Thyroid gland (tissue), 4 donors: Measurements from ENCODE around the gene HAAO. TPM values are rescaled to one million over a fixed set of nuclear protein-coding genes. Genes with fewer than 3 reads are reported as not detected.
A peak's percentile ranks its signal among the peaks of the same experiment; 100 is the strongest.
"Not testable (repeated sequence)": the region's sequence is repeated elsewhere in the genome, so short reads cannot be mapped to it uniquely, and the experiment has no call there.

Experiments used
- DNase-seq, 2 donors: peaks; one replicate each; pipeline ENCODE4 v3.0.0-alpha.2; 2019
- H3K27ac ChIP-seq, 3 donors: fragments of 200-600 bp; sonication (generic); 1 replicate in 2 of 3; 2 replicates in 1 of 3; pipeline ENCODE4 v1.5.1; 2016 to 2019; ENCODE audit warnings: mild to moderate bottlenecking in 1 of 3, moderate library complexity in 1 of 3
- H3K27me3 ChIP-seq: fragments of 200-600 bp; sonication (generic); one replicate; pipeline ENCODE4 v1.5.1; 2019
- H3K36me3 ChIP-seq, 2 donors: fragments of 200-600 bp; sonication (generic); one replicate each; pipeline ENCODE4 v1.5.1; 2016 to 2019
- H3K4me1 ChIP-seq, 2 donors: fragments of 200-600 bp; sonication (generic); one replicate each; pipeline ENCODE4 v1.5.1; 2017 to 2019
- H3K4me3 ChIP-seq, 3 donors: fragments of 200-600 bp; sonication (generic); replicated peaks in 1 of 3; 1 replicate in 2 of 3; 2 replicates in 1 of 3; pipeline ENCODE4 v1.5.1; 2016; ENCODE audit warnings: mild to moderate bottlenecking in 1 of 3
- H3K9me3 ChIP-seq: fragments of 200-600 bp; sonication (generic); one replicate; pipeline ENCODE4 v1.5.1; 2017
- POLR2A ChIP-seq, 2 donors: fragments of 450-650 bp; IDR thresholded peaks; one replicate each; pipeline ENCODE4 v1.6.1; 2017; ENCODE audit warnings: antibody characterized with exemption in 2 of 2, mild to moderate bottlenecking in 2 of 2, moderate library complexity in 1 of 2
- WGBS, 2 donors: methylation state at CpG; one replicate each; pipeline ENCODE4 v1.1.5; 2017; 5-methylcytosine and 5-hydroxymethylcytosine counted together
- intact Hi-C: fragments of 100-400 bp; cut with DNase I; formaldehyde crosslinking; loops from one replicate; pipeline ENCODE4 v1.15.1; 2023
- total RNA-seq, 4 donors: library from RNA; depleted of rRNA; stranded (reverse); fragments of >200 nt; gene quantifications; one replicate each; pipeline ENCODE4 v1.2.3, GENCODE V29; 2016
- TF ChIP-seq, protein P1 (sequence below), 6 experiments: fragments of 200-600 bp in 3 of 6; fragments of 450-650 bp in 3 of 6; sonication (generic) in 3 of 6; IDR thresholded peaks; one replicate each; pipeline ENCODE4 v1.5.1; 2016 to 2019; ENCODE audit warnings: antibody characterized with exemption in 6 of 6, mild to moderate bottlenecking in 2 of 6, inconsistent platforms in 1 of 6, moderate library complexity in 1 of 6

The HAAO gene
- total RNA-seq, 4 donors from 2014 or later: 2.2 to 6.8 (median 3.9) TPM

DNA sequence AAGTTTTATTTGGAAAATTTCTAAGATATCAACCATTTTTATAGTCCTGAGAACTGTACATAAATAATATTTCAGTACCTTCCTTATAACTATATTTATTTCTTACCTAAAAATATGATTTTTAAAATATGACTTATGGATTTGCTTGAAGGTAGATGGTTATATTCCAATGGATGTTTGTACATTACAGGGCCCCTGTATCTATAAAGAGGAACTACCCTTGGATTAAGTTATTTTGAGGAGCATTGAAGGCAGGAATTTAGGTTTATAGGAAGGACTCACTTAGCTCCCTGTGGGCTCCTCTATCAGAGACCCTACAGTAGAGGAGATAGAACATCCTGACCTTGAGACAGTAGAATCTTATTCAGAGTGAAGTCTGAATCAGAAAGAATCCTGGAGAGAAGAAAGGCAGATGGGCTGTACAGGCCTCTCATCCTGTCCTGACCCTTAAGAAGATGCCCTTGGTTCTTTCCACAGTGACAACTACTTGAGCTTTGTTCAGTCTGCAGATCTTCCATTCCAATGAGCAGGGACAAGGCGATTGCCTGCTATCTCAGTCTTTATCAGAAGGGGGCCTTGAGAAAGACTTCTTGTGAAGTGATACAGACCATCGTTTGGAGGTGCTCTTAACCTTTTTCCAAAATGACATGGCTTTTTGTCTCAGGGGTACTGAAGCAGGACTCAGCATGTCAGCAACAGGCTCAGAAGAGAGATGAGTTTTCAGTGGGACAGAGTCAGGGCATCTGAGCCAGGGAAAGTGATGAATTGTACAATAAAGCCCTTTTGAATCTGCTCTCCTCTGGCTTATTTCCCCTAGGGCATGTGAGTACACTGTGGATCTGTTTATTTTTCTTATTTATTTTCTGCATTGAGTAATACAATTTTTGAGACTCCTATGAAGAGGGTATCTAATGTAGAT lies 49.4 kb downstream of the HAAO start:
- peak overlapping the region in 1 of 3 donors; percentile 4 for H3K27ac ChIP-seq
- H3K27me3 ChIP-seq: no peaks in the 10 kb centered on the region
- 72 to 75% methylated on average over 2 of the region's 2 CpGs for WGBS, 2 donors
- H3K36me3 ChIP-seq: no peaks in the 10 kb centered on the region
- no peaks in the 10 kb centered on the region for H3K9me3 ChIP-seq
- no peak overlapping the region for H3K4me3 ChIP-seq
- intact Hi-C loops: no loop called here
- TF ChIP-seq, protein P1, sequence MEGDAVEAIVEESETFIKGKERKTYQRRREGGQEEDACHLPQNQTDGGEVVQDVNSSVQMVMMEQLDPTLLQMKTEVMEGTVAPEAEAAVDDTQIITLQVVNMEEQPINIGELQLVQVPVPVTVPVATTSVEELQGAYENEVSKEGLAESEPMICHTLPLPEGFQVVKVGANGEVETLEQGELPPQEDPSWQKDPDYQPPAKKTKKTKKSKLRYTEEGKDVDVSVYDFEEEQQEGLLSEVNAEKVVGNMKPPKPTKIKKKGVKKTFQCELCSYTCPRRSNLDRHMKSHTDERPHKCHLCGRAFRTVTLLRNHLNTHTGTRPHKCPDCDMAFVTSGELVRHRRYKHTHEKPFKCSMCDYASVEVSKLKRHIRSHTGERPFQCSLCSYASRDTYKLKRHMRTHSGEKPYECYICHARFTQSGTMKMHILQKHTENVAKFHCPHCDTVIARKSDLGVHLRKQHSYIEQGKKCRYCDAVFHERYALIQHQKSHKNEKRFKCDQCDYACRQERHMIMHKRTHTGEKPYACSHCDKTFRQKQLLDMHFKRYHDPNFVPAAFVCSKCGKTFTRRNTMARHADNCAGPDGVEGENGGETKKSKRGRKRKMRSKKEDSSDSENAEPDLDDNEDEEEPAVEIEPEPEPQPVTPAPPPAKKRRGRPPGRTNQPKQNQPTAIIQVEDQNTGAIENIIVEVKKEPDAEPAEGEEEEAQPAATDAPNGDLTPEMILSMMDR (IDR thresholded peaks at IDR 0.05): no peak
- no peak for TF ChIP-seq POLR2A (IDR thresholded peaks at IDR 0.05)
- DNase-seq: no peak
- H3K4me1 ChIP-seq: peaks cover 0 to 4% of the 10 kb centered on the region in 2 donors

DNA sequence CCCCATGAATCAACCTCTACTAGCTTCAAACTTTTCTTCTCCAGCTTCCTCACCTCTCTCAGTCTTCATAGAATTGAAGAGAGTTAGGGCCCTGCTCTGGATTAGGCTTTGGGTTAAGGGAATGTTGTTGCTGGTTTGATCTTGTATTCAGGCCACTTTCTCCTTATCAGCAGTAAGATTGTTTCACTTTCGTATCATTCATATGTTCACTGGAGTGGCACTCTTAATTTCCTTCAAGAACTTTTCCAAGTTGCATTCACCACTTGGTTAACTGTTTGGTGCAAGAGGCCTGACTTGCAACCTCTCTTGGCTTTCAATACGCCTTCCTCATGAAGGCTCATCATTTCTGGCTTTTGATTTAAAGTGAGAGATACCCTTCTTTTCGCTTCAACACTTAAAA lies 51.2 kb downstream of the HAAO start:
- no peak for DNase-seq
- Histone ChIP-seq H3K27ac (no peak overlapping the region), H3K4me3 (no peak overlapping the region), H3K9me3 (no peaks in the 10 kb centered on the region), H3K4me1 (peaks cover 0 to 4% of the 10 kb centered on the region in 2 donors), H3K27me3 (no peaks in the 10 kb centered on the region), H3K36me3 (no peaks in the 10 kb centered on the region)
- intact Hi-C loops: no loop called here
- 69 to 76% methylated on average over 3 of the region's 3 CpGs for WGBS, 2 donors
- no peak for TF ChIP-seq POLR2A (IDR thresholded peaks at IDR 0.05)
- TF ChIP-seq, protein P1 (IDR thresholded peaks at IDR 0.05): no peak

DNA sequence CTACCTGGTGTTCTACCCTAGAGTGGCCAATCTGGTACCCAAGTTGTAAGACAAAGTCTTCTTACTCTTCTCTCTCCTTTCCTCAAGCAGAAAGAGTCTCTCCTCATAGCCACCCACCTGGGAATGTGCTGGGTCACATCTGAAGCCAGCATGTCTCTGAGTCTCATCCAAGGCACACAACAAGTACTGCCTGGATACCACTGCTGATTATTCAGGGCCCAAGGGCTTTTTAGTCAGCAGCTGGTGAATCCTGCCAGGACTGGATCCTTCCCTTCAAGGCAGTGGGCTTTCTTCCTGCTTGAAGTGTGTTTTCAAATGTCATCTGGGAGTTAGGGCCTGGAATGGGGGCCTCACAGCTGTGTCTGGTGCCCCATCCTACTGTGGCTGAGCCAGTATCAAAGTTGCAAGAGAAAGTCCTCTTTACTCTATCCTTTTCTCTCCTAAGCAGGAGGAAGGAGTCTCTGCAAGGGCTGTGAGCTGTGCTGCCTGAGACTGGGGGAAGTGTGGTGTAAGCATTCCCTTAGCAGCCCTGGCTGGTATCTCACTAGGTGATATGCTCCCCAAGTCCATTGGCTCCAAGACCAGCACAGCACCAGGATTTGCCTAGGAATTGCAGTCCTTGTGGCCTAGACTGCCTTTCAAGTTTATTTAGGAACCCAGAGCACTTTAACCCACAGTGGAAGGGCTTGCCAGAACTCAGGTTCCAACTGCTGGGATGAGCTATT lies 55.6 kb downstream of the HAAO start:
- no peak overlapping the region for H3K4me3 ChIP-seq
- TF ChIP-seq, protein P1 (IDR thresholded peaks at IDR 0.05): no peak
- no peaks in the 10 kb centered on the region for H3K27me3 ChIP-seq
- no peak for DNase-seq
- intact Hi-C loops: no loop called here
- H3K9me3 ChIP-seq: no peaks in the 10 kb centered on the region
- H3K27ac ChIP-seq: no peak overlapping the region
- peaks cover 0 to 4% of the 10 kb centered on the region in 2 donors for H3K4me1 ChIP-seq
- no peaks in the 10 kb centered on the region for H3K36me3 ChIP-seq

DNA sequence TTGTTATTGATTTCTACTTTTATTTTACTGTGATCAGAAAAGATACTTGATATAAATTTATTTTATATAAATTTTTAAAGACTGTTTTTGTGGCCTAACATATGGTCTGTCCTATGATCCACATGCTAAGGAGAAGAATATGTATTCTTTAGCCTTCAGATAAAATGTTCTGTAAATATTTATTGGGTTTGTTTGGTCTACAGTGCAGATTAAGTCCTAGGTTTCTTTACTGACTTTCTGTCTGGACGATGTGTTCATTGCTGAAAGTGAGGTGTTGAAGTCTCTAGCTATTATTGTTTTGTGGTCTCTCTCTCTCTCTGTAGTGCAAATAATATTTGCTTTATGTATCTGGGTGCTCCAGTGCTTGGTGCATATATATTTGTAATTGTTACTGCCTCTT lies 58.5 kb downstream of the HAAO start:
- Histone ChIP-seq H3K4me1 (no peaks in the 10 kb centered on the region), H3K4me3 (no peak overlapping the region), H3K27me3 (no peaks in the 10 kb centered on the region), H3K27ac (no peak overlapping the region), H3K9me3 (peaks cover 3% of the 10 kb centered on the region), H3K36me3 (no peaks in the 10 kb centered on the region)
- intact Hi-C loops: no loop called here
- whole genome bisulfite sequencing, 2 donors: 96 to 98% methylated on average over 1 of the region's 1 CpG
- DNase-seq: no peak
- no peak for TF ChIP-seq POLR2A (IDR thresholded peaks at IDR 0.05)
- TF ChIP-seq, protein P1 (IDR thresholded peaks at IDR 0.05): no peak

- H3K9me3 ChIP-seq, H3K27ac ChIP-seq, intact Hi-C loops, H3K4me3 ChIP-seq, H3K36me3 ChIP-seq, DNase-seq, H3K27me3 ChIP-seq, H3K4me1 ChIP-seq: not testable (repeated sequence)
- WGBS, 2 donors: 96 to 97% methylated on average over 4 of the region's 4 CpGs
These were observed 61.1 kb downstream of the HAAO start for GRCh38 chr2:42731316-42731715.
